HCT116 (cell line): ENCODE results near the gene ZACN. TPM values are rescaled to one million over a fixed set of nuclear protein-coding genes. Genes with fewer than 3 reads are reported as not detected.

ENCODE experiments used
- ATAC-seq: fragments of 200-7000 bp; cut with Tn5 transposase; 2 replicates; pipeline ENCODE4 v1.9.1; 2020; ENCODE audit warnings: mild to moderate bottlenecking, moderate library complexity
- BruUV-seq: library from RNA; stranded (reverse); fragments of 400-500 nt; replicated peaks from 2 replicates; lab custom pipeline; 2021; lab: Mats Ljungman, UMichigan
- CTCF ChIA-PET: fragments of 300-600 bp; sonication (Branson Sonifier 250); formaldehyde crosslinking; loops from one replicate; lab custom pipeline; 2021; ENCODE audit warnings: antibody characterized with exemption; lab: Charles Lee
- POLR2A ChIA-PET: fragments of 300-600, 350-600 bp; sonication (Branson Sonifier 250); formaldehyde crosslinking; loops from one replicate; lab custom pipeline; 2021; ENCODE audit warnings: antibody characterized with exemption; lab: Charles Lee
- RAD21 ChIA-PET, 2 experiments: fragments of 300-600 bp; sonication (Branson Sonifier 250); formaldehyde crosslinking; loops; one replicate each; lab custom pipeline; 2023; ENCODE audit warnings: low total read pairs in 2 of 2; ENCODE audit not compliant: uncharacterized antibody in 2 of 2, unreplicated experiment in 2 of 2, low non-redundant PET in 1 of 2; lab: Charles Lee
- DNase-seq: peaks from one replicate; pipeline ENCODE4 v3.0.0-alpha.2; 2010; ENCODE audit warnings: low read depth, low spot score
- H2AFZ ChIP-seq: fragments of 200-600 bp; shearing (Covaris generic), sonication (generic); 2 replicates; pipeline ENCODE4 v1.6.1; 2017; ENCODE audit warnings: low read depth, mixed run types, mixed read lengths, antibody characterized with exemption, low read length; ENCODE audit not compliant: poor library complexity, severe bottlenecking
- H3K27ac ChIP-seq: 2 replicates; pipeline ENCODE4 v1.5.1; 2012; ENCODE audit warnings: low read depth, low read length
- H3K27me3 ChIP-seq: fragments of 200-600 bp; sonication (generic); 2 replicates; pipeline ENCODE4 v1.6.1; 2016; ENCODE audit warnings: mixed run types, low read length, mixed read lengths; ENCODE audit not compliant: insufficient read depth
- H3K36me3 ChIP-seq, 2 experiments: fragments of 200-500 bp in 1 of 2; fragments of 200-600 bp in 1 of 2; sonication (Bioruptor generic) in 1 of 2; sonication (generic) in 1 of 2; 2 replicates each; pipeline versions ENCODE4 v1.5.1 to v1.6.1; 2014 to 2016; ENCODE audit warnings: low read length in 2 of 2, inconsistent platforms in 1 of 2, mixed read lengths in 1 of 2, mixed run types in 1 of 2; ENCODE audit not compliant: insufficient read depth in 2 of 2, control insufficient read depth in 1 of 2
- H3K4me1 ChIP-seq, 2 experiments: fragments of 200-600 bp in 1 of 2; sonication (generic) in 1 of 2; 2 replicates each; pipeline versions ENCODE4 v1.5.1 to v1.6.1; 2012 to 2017; ENCODE audit warnings: low read length in 2 of 2, inconsistent platforms in 1 of 2, mild to moderate bottlenecking in 1 of 2, mixed read lengths in 1 of 2, mixed run types in 1 of 2, moderate library complexity in 1 of 2; ENCODE audit not compliant: insufficient read depth in 2 of 2, control insufficient read depth in 1 of 2
- H3K4me2 ChIP-seq: fragments of 200-600 bp; sonication (generic); 2 replicates; pipeline ENCODE4 v1.6.1; 2017; ENCODE audit warnings: mixed run types, low read length, mixed read lengths
- H3K4me3 ChIP-seq, 2 experiments: fragments of 200-600 bp in 1 of 2; sonication (generic) in 1 of 2; replicated peaks in 1 of 2; 2 replicates each; pipeline ENCODE4 v1.5.1; 2011 to 2016; ENCODE audit warnings: low read length in 2 of 2, control low read depth in 1 of 2, low read depth in 1 of 2, mild to moderate bottlenecking in 1 of 2, mixed read lengths in 1 of 2, mixed run types in 1 of 2
- H3K79me2 ChIP-seq: fragments of 200-600 bp; sonication (generic); 2 replicates; pipeline ENCODE4 v1.6.1; 2017; ENCODE audit warnings: mild to moderate bottlenecking, mixed run types, low read length, moderate library complexity, mixed read lengths; ENCODE audit not compliant: insufficient read depth
- H3K9ac ChIP-seq: fragments of 200-600 bp; sonication (generic); 2 replicates; pipeline ENCODE4 v1.6.1; 2016; ENCODE audit warnings: low read length, mixed read lengths
- H3K9me2 ChIP-seq: fragments of 200-600 bp; sonication (generic), shearing (Covaris generic); 2 replicates; pipeline ENCODE4 v1.6.1; 2017; ENCODE audit warnings: mixed run types, mild to moderate bottlenecking, moderate library complexity; ENCODE audit not compliant: insufficient read depth
- H3K9me3 ChIP-seq, 2 experiments: fragments of 200-500 bp in 1 of 2; fragments of 200-600 bp in 1 of 2; sonication (Bioruptor generic) in 1 of 2; sonication (generic) in 1 of 2; 2 replicates each; pipeline ENCODE4 v1.6.1; 2014 to 2017; ENCODE audit warnings: low read length in 2 of 2, mixed read lengths in 2 of 2, inconsistent platforms in 1 of 2, low read depth in 1 of 2, mild to moderate bottlenecking in 1 of 2, mixed run types in 1 of 2, moderate library complexity in 1 of 2; ENCODE audit not compliant: control insufficient read depth in 1 of 2, insufficient read depth in 1 of 2
- H4K20me1 ChIP-seq: fragments of 200-600 bp; sonication (generic), shearing (Covaris generic); 2 replicates; pipeline ENCODE4 v1.6.1; 2017; ENCODE audit warnings: mixed run types, mild to moderate bottlenecking, moderate library complexity; ENCODE audit not compliant: insufficient read depth
- CBX3 ChIP-seq: IDR thresholded peaks from 2 replicates; pipeline ENCODE4 v1.6.1; 2012; ENCODE audit warnings: low read depth
- CEBPB ChIP-seq: IDR thresholded peaks from 2 replicates; pipeline ENCODE4 v1.6.1; 2012; ENCODE audit warnings: low read depth
- EGR1 ChIP-seq: IDR thresholded peaks from 2 replicates; pipeline ENCODE4 v1.6.1; 2012; ENCODE audit warnings: low read depth
- ELF1 ChIP-seq: IDR thresholded peaks from 2 replicates; pipeline ENCODE4 v1.6.1; 2012; ENCODE audit warnings: low read depth, borderline replicate concordance
- EZH2 ChIP-seq: fragments of 200-600 bp; sonication (generic); IDR thresholded peaks from 2 replicates; pipeline ENCODE4 v1.6.1; 2017; ENCODE audit warnings: antibody characterized with exemption, mixed run types
- EZH2phosphoT487 ChIP-seq: fragments of 200-600 bp; IDR thresholded peaks from 2 replicates; pipeline ENCODE4 v1.6.1; 2018; ENCODE audit warnings: antibody characterized with exemption, borderline replicate concordance
- FOSL1 ChIP-seq: IDR thresholded peaks from 2 replicates; pipeline ENCODE4 v1.6.1; 2012; ENCODE audit warnings: low read depth
- MAX ChIP-seq: IDR thresholded peaks from 2 replicates; pipeline ENCODE4 v1.6.1; 2012
- POLR2A ChIP-seq: IDR thresholded peaks from 2 replicates; pipeline ENCODE4 v1.7.0; 2011; ENCODE audit warnings: borderline replicate concordance; ENCODE audit not compliant: insufficient read depth, insufficient read length; ENCODE audit errors: extremely low read depth
- POLR2AphosphoS5 ChIP-seq: IDR thresholded peaks from 2 replicates; pipeline ENCODE4 v1.6.1; 2011; ENCODE audit warnings: mild to moderate bottlenecking, low read depth, low read length, moderate library complexity
- RAD21 ChIP-seq: IDR thresholded peaks from 2 replicates; pipeline ENCODE4 v1.6.1; 2012; ENCODE audit warnings: low read depth, mild to moderate bottlenecking
- REST ChIP-seq: IDR thresholded peaks from 2 replicates; pipeline ENCODE4 v1.6.1; 2012; ENCODE audit warnings: low read depth
- SIN3A ChIP-seq: IDR thresholded peaks from 2 replicates; pipeline ENCODE4 v1.6.1; 2012; ENCODE audit warnings: low read depth
- SP1 ChIP-seq: IDR thresholded peaks from 2 replicates; pipeline ENCODE4 v1.6.1; 2012; ENCODE audit warnings: low read depth
- SRF ChIP-seq: IDR thresholded peaks from 2 replicates; pipeline ENCODE4 v1.6.1; 2012; ENCODE audit warnings: low read depth
- TCF7L2 ChIP-seq: IDR thresholded peaks from 2 replicates; pipeline ENCODE4 v1.7.0; 2011; ENCODE audit warnings: borderline replicate concordance, inconsistent platforms; ENCODE audit not compliant: insufficient read depth, insufficient read length; ENCODE audit errors: extremely low read depth
- YY1 ChIP-seq: IDR thresholded peaks from 2 replicates; pipeline ENCODE4 v1.6.1; 2011; ENCODE audit warnings: low read length, low read depth, moderate library complexity, mild to moderate bottlenecking; ENCODE audit not compliant: insufficient replicate concordance; ENCODE audit errors: extremely low read depth
- ZFX ChIP-seq: fragments of 450-650 bp; IDR thresholded peaks from 2 replicates; pipeline ENCODE4 v1.6.1; 2017
- ZNF274 ChIP-seq: fragments of 200-500 bp; sonication (Bioruptor generic); IDR thresholded peaks from 2 replicates; pipeline ENCODE4 v1.6.1; 2014; ENCODE audit warnings: mild to moderate bottlenecking, low read depth, low read length, inconsistent platforms
- intact Hi-C: fragments of 100-400 bp; cut with micrococcal nuclease; formaldehyde crosslinking; loops from 2 replicates; pipeline ENCODE4 v1.10.0; 2022
- total RNA-seq: library from RNA; stranded (reverse); gene quantifications from one replicate; pipeline ENCODE4 v1.2.1, GENCODE V29; 2021; ENCODE audit not compliant: unreplicated experiment
- TF ChIP-seq, protein P1 (sequence below): IDR thresholded peaks from 2 replicates; pipeline ENCODE4 v1.6.1; 2011; ENCODE audit warnings: mild to moderate bottlenecking, low read length, moderate library complexity; ENCODE audit not compliant: insufficient replicate concordance; ENCODE audit errors: extremely low read depth

ZACN gene
- total RNA-seq, 1 experiment from 2014 or later: not detected

- ChIA-PET RAD21 (interaction anchor here in 1 of 2 experiments (0.6 kb wide), 1 partner anchor 180 kb away, joined by 6 read pairs; the partner anchor contains the start of gene TRIM65), POLR2A (no interaction called here), CTCF (no interaction called here)
- no peaks in the 10 kb centered on the region for H3K9me3 ChIP-seq
- no peaks in the 10 kb centered on the region for H3K9me2 ChIP-seq
- peaks cover 4 to 7% of the 10 kb centered on the region in 2 experiments for H3K4me1 ChIP-seq
- no peak for ATAC-seq
- DNase-seq: no peak
- no peak overlapping the region for H2AFZ ChIP-seq
- H4K20me1 ChIP-seq: no peaks in the 10 kb centered on the region
- no peak overlapping the region for H3K4me3 ChIP-seq
- intact Hi-C loops: no loop called here
- TF ChIP-seq EGR1 (no peak), EZH2 (no peak), POLR2A (no peak), MAX (no peak), FOSL1 (no peak), YY1 (no peak), RAD21 (no peak), POLR2AphosphoS5 (no peak), REST (no peak), SP1 (no peak), CEBPB (no peak), EZH2phosphoT487 (no peak), ZFX (no peak), SIN3A (no peak), TCF7L2 (no peak), ZNF274 (no peak), SRF (no peak), ELF1 (no peak), CBX3 (no peak)
- TF ChIP-seq, protein P1, sequence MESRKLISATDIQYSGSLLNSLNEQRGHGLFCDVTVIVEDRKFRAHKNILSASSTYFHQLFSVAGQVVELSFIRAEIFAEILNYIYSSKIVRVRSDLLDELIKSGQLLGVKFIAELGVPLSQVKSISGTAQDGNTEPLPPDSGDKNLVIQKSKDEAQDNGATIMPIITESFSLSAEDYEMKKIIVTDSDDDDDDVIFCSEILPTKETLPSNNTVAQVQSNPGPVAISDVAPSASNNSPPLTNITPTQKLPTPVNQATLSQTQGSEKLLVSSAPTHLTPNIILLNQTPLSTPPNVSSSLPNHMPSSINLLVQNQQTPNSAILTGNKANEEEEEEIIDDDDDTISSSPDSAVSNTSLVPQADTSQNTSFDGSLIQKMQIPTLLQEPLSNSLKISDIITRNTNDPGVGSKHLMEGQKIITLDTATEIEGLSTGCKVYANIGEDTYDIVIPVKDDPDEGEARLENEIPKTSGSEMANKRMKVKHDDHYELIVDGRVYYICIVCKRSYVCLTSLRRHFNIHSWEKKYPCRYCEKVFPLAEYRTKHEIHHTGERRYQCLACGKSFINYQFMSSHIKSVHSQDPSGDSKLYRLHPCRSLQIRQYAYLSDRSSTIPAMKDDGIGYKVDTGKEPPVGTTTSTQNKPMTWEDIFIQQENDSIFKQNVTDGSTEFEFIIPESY: no peak
- H3K9ac ChIP-seq: no peak overlapping the region
- H3K27ac ChIP-seq: no peak overlapping the region
- H3K4me2 ChIP-seq: no peak overlapping the region
- peaks cover 8% of the 10 kb centered on the region for H3K79me2 ChIP-seq
- H3K27me3 ChIP-seq: peaks cover 8% of the 10 kb centered on the region; the same call in 1 of the 2 replicates
- H3K36me3 ChIP-seq: no peaks in the 10 kb centered on the region
- BruUV-seq: no TSS peak
Measured at GRCh38 chr17:76076765-76077583, 2.0 kb upstream of the ZACN start.
